GM19455 (cell line): ENCODE results near the gene NRTN.

ENCODE experiments used
- ATAC-seq: cut with Tn5 transposase; IDR thresholded peaks from one replicate; pipeline ENCODE4 v1.9.1; 2021; ENCODE audit not compliant: unreplicated experiment

Gene NRTN

DNA sequence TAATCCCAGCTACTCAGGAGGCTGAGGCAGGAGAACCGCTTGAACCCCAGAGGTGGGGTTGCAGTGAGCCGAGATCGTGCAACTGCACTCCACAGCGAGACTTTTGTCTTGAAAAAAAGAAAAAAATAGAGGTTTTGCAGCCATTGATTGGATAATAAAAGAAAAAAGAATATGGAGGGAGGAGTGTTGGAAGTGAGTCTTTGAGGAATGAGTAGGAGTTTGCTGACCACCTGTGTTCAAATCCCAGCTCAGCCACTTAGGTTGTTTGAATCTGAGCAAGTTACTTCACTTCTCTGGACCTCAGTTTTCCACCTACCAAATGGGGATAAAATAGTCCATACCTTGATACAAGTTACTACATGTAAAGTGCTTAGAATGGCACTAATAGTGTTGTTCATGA lies 6.2 kb downstream of the NRTN start:
- ATAC-seq: no peak

DNA sequence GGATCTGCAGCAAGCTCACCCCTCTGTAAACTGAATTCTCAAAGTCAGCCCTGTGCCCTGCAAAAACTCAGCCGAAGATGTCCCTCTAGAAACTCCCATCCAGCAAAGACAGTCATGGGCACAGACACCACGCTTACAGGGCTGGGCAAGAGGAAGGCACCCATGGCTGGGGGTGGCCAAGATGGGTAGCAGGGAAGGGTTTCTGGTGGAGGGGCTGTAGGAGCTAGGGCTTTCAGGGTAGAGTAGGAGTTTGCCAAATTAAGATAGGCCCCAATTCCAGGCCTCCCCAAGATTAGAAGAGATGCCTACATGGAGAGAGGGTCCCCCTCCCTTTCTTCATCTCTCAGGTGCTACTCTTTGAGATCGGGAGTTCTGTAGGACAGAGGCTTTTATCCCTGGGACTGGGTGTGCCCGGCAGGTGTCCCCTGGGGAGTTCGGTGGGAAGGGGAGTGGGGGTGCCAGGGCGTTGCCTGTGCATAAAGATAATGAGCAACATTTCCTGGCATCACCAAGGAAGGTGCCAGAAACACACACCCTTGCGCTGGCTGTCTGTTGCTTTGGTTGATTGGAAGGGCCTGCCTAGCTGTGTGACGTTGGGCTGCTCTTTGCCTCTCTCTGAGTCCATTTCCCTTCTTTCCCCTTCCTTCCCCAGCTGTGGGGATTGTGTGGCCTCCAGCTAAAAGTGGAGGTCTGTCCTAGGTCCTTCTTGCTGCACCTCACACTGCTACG lies 9.4 kb downstream of the NRTN start:
- ATAC-seq: no peak

DNA sequence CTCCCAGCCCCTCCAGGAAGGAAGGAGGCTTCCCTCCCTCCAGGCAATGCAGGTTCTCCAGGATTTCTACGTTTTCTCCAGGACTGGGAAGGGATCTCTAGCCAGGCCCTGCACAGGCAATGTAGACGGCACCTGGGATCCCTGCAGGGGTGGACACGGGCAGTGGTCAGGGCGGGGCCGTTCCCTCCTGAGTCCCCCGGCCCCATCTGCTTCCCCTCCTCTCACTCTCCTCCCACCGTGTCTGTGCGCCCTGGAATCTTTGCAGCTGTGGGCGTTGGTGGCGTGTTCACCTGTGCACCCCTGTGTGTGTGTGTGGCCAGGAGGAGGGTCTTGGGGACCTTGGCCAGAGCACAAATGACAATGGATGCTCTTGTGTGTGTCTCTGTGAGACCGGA lies 10.0 kb downstream of the NRTN start:
- no peak for ATAC-seq

DNA sequence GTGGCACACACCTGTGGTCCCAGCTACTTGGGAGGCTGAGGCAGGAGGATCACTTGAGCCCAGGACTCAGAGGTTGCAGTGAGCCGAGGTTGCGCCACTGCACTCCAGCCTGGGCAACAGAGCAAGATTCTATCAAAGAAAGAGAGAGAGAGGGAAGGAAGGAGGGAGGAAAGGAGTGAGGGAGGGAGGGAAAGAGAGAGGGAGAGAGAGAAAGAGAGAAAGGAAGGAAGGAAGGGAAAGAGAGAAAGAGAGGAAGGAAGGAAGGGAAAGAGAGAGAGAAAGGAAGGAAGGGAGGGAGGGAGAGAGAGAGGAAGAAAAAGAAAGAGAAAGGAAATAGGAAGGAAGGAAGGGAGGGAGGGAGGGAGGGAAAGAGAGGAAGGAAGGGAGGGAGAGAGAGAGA lies 12.4 kb downstream of the NRTN start:
- no peak for ATAC-seq

DNA sequence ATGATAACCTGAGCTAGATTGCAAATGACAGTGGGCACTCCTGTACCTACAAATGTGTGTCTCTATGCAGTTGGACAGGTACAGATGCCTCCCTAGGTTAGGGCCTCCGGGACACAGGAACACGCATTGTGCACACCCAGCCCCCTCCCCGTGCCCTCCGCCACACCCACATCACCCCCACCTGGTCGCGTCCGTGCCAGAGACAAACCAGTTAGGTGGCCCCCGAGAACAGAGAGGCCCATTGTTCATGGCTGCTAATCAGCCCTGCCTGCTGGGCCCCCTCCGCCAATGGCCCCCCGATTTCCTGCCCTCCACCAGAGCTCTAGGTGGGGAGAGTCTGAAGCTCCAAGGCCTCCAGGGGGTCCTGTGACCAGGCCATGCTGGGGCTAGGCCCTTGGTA lies 13.7 kb downstream of the NRTN start:
- no peak for ATAC-seq

DNA sequence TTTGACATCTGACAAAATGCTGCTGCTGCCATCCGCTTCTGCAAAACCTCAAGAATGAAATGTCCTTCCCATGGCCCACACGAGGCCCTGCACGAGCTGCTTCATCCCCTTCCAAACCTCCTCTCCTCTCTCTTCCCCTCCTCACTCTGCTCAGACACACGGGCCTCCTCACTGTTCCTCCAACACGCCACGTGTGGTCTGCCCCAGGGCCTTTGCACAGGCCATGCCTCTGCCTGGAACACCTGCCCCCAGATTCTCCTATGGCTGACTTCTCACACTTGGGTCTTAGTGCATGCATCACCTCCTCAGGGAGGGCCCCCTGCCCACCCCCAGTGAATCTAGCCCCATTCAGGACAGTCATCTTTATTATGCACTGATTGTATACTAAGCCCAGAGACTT lies 15.9 kb downstream of the NRTN start:
- no peak for ATAC-seq

DNA sequence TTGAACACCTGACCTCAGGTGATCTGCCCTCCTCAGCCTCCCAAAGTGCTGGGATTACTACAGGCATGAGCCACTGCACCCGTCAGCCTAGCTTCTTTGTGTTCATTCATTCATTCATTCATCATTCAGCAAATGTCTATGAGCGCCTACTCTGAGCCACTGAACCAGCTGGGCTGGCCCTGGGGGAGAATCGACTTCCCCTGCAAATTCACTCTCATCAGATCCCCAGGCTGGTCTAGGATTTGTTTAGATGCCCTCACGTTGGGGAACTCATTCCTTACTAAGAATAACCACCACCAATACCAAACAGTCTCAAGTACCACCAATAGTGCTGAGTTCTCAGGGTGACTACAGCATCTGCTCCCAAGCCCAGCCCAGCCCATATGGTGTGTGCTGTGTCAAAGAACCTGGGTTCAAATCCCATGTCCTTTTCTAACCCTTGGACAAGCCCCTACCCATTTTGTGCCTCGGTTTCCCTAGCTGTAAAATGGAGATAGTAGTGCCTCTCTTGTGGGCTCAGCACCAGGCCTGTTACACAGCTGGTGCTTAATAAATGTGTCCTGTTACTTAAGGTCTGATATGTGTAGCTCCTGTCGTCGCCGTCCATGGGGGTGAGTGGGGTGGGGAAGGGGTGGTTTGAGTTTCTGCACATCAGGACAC lies 16.8 kb downstream of the NRTN start:
- ATAC-seq: no peak

DNA sequence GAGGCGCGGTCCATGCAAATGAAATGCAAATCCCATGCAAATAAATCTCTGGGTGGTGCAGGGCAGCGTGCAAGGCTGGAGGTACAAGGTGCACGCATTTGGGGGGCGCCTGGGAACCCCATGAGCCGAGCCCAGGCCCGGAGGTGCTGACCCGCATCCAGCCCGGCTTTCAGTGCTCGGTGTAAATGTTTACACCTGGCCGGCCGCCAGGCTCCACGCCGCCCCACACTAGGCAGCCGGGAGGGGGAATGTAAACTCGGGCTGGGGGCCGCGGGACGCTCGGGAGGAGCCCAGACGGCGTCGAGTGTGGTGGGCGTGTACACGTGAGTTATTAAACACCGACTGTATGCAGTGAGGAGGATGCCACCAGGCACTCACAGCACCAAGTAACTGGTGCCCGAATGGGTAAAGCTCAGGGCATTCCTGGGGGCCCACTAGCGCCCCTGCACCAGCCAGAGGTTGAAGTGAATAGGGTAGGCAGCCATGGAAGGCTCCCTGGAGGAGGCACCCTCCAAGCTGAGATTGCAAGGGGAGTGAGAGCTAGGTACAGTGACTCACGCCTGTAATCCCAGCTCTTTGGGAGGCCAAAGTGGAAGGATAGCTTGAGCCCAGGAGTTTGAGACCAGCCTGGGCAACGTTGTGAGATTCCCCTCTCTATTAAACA lies 17.4 kb downstream of the NRTN start:
- ATAC-seq: no peak

DNA sequence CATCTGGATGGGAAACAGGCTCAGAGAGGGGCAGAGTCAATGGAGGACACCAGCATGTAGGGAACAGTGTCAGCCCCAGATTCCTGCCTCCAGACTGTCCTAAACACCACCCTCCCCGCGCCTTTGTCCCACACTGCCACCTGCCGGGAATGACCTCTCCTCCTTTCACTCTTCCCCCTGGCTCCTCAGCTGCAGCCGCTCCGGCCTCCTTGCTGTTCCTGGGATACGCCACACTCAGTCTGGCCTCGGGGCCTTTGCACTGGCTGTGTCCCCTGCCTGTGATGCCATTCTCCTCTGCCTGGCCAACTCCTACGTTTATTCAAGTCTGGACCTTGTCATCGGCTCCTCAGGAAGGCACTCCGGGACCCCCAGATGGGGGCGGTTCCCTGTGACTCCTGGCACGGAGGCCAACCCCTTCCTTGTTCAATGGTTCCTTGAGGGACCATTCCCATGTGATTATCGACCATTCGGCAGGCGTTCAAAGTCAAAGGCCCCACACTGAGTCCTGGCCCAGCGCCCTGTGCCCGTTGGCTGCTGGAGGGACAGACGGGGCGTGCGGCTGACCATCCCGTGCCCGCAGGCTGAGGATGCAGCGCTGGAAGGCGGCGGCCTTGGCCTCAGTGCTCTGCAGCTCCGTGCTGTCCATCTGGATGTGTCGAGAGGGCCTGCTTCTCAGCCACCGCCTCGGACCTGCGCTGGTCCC lies 18.9 kb downstream of the NRTN start:
- ATAC-seq: no peak

DNA sequence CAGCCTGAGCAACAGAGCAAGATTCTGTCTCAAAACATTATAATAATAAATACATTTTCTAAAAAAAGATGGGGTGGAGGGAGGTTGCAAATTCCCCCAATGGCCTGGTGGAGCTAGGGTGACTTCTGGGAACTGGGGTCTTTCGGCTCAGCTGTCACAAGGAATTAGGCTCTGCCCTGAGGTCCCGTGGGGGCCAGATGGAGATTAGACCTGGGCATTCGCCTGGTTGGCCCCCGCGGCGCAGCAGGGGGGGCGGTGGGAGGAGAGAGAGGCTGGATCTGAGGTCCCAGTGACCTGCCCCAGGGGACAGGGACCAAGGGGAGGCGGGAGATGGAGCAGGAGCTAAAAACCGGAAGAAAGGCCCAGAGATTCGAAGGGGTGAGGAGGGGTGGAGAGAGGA lies 19.9 kb downstream of the NRTN start:
- ATAC-seq: no peak

DNA sequence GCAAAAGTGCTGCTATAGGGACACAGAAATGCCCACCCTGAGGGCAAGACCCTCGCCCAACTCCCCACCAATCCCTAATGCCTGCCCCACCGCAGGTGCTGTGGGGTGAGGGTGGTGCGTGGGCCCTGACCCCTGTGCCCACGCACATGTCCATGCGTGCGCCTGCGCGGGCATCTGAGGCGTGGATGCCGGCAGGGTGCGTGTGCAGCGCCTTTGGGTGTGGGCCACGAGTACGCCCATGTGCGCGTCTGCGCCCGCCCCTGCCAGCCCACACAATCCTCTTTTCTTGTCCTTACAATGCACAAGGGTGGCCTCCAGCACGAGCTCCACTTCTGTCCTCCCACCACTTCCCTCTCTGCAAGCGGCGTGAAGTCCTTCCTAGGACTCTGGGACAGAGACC lies 20.3 kb downstream of the NRTN start:
- no peak for ATAC-seq

DNA sequence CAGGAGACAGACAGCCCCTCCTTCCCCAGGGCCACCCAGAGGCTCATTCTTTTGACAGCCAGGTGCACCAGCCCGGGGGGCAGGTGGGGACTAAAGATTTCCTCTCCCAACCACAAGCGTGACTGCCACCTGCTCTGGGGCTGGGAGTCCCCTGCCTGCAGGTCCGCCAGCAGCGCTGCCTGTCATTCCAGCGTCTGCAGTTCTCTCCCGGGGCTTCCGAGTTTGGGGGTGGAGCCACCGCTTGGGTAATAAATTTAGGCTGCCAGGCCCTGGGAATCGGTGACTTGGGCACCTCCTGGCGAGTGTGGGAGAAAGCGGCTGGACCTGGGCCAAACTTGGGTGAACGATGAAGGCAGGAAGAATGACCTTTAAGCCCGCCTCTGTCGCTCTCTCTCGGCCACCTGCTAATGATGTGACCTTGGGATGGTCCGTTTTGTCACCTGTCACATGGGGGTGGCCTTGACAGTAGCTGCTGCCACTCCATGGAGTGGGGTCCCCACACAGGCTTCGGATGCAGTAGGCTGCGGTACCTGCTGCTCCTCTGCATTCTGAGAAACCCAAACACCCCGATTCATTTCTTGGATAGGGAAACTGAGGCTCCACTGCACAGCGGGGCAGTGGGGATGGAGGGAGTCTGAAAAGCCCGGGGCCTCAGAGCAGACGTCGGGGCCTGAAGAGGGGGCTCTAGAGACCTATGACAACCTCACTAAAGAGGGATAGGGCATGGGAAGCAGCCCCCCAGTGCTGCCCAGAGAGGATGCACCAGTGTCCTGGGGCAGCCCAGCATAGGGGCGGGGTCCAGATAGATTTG lies 21.9 kb downstream of the NRTN start:
- no peak for ATAC-seq

DNA sequence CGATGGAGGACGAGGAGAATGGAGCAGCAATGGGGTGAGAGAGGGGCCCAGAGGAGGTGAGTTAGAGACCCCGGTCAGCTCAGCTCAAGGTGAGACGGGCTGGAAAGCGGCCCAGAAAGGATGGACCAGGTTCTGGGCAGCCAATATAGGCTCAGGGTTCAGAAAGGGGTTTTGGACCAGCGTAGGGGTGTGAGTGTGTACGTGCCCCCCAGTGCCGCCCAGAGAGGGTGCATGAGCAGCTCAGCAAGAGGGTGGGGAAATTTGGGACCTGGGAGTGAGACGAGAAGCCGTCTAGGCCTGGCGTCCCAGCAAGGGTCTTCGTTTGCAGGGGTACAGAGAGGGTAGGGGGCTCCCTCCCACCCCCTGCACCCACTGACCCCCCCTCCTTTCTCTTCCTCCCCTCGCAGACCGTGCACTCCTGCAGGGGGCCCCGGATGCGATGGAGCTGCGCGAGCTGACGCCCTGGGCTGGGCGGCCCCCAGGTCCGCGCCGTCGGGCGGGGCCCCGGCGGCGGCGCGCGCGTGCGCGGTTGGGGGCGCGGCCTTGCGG lies 22.5 kb downstream of the NRTN start:
- no peak for ATAC-seq

DNA sequence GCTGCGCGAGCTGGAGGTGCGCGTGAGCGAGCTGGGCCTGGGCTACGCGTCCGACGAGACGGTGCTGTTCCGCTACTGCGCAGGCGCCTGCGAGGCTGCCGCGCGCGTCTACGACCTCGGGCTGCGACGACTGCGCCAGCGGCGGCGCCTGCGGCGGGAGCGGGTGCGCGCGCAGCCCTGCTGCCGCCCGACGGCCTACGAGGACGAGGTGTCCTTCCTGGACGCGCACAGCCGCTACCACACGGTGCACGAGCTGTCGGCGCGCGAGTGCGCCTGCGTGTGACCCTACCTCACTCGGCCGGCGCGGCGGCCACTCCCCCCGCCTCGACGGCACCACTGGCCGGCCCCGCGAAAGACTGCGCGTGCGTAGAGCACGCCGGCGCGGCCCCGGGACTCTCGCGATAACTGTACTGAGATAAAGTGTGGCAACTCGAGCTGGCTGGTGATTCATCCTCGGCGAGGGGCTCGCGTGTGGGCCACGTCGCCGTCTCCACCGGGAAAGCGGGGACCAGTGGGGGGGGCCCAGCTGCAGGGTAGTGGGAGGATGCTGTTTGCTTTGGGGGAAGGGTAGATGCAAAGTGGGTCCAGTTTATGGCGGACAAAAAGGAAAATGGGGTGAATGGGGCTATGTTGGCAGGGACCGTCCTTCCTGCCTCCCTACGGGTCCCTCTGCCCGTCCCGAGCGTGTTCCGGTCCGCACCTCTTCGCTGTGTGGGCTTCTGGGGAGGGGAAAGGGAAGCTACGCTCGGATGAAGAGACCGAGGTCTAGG lies 23.2 kb downstream of the NRTN start:
- ATAC-seq: peak; percentile 66

DNA sequence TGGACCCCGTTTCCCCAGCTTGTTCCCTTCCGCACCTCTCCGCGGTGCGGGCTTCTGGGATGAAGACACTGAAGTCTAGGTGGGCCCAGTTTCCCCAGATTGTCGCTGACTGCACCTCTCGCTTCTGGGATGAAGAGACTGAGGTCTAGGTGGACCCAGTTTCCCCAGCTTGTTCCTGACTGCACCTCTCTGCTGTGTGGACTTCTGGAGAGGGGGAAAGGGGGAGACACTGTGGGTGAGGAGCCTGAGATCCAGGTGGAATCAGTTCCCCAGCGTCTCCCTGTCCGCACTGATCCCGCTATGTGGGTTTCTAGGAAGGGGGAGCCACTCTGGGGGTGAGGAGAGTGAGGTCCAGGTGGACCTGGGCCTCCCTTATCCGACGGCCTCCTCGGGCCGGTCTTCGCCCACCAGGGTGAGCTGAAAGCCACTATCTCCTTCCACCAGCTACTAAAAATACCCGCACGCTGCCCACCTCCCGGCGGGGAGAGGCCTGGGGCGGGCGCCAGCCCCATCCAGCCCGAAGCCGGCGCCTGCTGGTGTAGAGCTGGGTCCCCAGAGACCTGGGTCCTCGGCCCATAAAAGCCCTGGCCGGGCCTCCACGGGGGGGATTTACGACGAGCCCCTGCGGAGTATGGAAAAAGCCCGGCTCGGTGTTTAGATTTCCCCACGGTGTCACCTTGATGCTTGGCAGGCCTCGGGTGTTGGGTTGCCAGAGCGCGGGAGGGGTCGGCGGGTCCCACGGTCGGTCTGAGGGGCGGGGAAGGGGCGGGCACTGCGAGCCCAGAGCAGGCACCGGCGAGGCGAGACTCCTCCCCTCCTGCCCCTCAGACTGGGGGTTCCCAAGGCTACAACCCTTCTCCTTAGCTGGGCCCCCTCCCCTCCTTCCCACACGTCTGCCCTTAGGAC lies 24.0 kb downstream of the NRTN start:
- no peak for ATAC-seq

DNA sequence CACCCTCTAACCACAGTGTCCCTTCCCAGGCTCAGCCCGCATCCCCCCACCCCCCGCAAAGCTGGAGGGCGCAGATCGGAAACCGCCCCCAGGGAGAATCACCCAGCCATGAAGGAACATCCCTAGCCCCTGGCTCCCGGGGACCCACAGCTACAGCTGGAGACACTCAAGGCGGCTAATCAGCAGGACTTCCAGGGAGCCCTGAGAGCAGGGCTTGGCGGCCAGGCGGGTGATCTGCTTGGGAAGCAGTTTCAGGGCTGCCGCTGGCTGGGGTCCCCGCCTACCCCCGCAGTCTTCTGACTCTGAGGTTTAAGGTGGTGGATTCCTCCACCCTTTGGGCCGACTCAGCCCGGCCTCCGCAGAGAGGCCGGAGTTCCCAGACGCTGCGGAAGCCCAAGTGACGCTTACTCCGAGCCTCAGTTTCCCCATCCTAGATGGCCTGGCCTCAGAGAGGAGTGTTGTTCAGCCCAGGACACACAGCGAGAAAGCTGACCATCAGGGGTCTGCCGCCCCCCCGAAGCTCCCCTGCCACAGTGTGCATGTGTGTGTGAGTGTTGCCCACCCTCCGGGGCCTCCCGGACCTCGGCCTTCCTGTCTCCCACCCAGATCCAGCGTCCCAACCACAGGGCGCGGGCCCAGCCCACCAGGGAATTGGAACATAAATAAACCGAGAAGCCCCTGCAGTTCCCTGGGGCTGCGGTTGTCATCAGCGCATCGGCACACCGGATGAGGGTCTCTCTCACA lies 24.9 kb downstream of the NRTN start:
- ATAC-seq: no peak

DNA sequence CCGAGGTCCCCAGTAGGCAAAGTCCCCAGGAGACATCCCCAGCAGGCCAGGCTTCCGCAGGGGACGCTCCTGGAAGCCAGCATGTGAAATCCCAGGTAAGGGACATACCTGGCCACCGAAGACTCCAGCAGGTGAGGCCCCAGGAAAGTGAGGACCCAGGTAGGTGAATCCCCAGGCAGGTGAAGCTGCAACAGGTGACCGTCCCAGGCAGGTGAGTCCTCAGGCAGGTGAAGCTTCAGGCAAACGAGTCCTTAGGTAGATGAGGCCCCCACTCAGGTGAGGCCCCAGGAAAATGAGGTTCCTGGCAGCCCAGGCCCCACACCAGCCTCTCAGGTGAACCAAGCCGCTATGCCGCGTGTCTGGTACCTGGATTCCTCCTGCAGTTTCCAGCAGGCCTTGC lies 26.3 kb downstream of the NRTN start:
- ATAC-seq: no peak

DNA sequence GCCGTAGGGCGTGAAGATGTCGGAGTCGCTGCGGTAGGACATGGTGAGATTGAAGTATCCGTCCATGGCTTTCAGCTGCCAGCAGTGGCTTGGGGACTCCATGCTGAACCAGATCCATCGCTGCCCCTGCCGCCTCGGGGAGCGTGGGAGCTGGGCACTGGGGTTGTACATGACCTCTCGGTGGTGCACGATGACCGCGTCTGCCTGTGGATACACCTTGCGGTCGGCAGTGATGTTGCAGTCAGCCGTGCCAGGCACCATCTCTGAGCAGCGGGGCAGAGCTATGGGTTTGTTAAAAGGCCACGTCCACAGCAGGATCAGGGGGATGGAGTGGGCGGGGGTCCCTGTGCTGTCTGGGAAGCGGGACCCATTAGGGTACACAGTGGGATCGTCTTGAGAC lies 27.2 kb downstream of the NRTN start:
- no peak for ATAC-seq
